Measurements from ENCODE around the gene NANOG. TPM values are rescaled to one million over a fixed set of nuclear protein-coding genes. Genes with fewer than 3 reads are reported as not detected.
"Not testable (repeated sequence)": the region's sequence is repeated elsewhere in the genome, so short reads cannot be mapped to it uniquely, and the experiment has no call there.

The NANOG gene
- total RNA-seq, 1 experiment from 2014 or later = not detected

DNA sequence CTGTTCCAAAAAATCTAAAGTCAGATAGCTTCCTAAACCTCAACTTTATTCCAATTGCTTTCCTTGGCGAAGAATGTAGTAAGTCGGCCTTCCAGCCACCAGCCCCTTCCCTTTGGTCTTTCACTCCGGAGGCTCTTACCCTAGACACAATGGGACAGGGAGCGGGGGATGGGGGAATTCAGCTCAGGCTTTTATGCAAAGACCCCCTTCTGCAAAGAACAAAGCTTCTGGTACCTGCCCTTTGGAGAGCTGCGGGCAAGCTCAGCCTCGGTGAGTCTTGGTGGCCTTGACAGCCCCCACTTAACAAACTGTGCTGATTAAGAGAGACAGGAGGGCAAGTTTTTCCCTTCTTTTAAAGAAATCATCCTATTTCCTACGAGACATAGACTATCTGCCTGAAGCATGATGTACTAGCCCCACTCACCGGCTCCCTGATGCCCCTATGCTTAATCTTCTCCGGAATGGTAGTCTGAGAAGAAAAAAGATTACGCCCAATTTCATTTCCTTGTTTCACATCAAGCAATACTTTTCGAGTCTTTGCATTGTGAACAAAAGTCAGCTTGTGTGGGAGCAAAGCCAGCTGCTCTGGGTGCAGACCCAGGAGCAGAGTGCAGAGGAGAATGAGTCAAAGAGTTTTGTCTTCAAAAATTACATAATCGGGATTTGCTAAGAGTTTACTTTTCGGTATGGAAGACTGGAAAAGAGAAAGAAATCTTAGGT lies 1.5 kb upstream of the NANOG start:
- Histone ChIP-seq H2AFZ (no peak overlapping the region), H3K27ac (no peak overlapping the region), H3K9me3 (ENCODE audit: insufficient read depth, low read depth) (no peaks in the 10 kb centered on the region), H3K4me1 (replicated peaks; ENCODE audit: insufficient read depth) (no peaks in the 10 kb centered on the region), H3K4me2 (no peak overlapping the region), H3F3A (ENCODE audit: insufficient read depth, low read depth) (no peaks in the 10 kb centered on the region), H3K79me2 (ENCODE audit: low read depth) (no peaks in the 10 kb centered on the region), H3K36me3 (ENCODE audit: low read depth) (no peaks in the 10 kb centered on the region), H3K4me3 (no peak overlapping the region), H3K27me3 (ENCODE audit: insufficient read depth, low read depth) (no peaks in the 10 kb centered on the region), H4K20me1 (ENCODE audit: insufficient read depth) (no peaks in the 10 kb centered on the region), H3K9me2 (ENCODE audit: insufficient read depth) (no peaks in the 10 kb centered on the region)
- no peak for DNase-seq
- no TSS peak for BruUV-seq (replicated peaks)
- ChIA-PET CTCF (no interaction called here), POLR2A (ENCODE audit: unreplicated experiment) (no interaction called here)
- intact Hi-C loops (cut with micrococcal nuclease; ENCODE audit: unreplicated experiment) = no loop called here
- TF ChIP-seq EZH2 (IDR thresholded peaks at IDR 0.05; ENCODE audit: low read depth) = no peak
- TF ChIP-seq, protein P1, sequence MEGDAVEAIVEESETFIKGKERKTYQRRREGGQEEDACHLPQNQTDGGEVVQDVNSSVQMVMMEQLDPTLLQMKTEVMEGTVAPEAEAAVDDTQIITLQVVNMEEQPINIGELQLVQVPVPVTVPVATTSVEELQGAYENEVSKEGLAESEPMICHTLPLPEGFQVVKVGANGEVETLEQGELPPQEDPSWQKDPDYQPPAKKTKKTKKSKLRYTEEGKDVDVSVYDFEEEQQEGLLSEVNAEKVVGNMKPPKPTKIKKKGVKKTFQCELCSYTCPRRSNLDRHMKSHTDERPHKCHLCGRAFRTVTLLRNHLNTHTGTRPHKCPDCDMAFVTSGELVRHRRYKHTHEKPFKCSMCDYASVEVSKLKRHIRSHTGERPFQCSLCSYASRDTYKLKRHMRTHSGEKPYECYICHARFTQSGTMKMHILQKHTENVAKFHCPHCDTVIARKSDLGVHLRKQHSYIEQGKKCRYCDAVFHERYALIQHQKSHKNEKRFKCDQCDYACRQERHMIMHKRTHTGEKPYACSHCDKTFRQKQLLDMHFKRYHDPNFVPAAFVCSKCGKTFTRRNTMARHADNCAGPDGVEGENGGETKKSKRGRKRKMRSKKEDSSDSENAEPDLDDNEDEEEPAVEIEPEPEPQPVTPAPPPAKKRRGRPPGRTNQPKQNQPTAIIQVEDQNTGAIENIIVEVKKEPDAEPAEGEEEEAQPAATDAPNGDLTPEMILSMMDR (conservative IDR thresholded peaks at IDR 0.05) = no peak

DNA sequence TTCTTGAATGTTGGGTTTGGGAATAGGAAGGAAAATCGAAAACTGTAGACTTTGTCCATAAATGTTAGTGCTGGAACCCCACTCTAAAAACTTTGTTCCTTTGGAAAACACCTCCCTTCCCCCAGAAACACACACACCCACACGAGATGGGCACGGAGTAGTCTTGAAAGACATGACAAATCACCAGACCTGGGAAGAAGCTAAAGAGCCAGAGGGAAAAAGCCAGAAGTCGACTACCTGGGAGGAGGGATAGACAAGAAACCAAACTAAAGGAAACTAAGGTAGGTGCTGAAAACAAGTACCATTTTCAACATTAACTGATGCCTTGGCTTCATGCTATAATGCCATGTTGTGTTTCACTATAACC lies 925 bp upstream of the NANOG start:
- DNase-seq = no peak
- no peak for TF ChIP-seq EZH2 (IDR thresholded peaks at IDR 0.05; ENCODE audit: low read depth)
- TF ChIP-seq, protein P1 (conservative IDR thresholded peaks at IDR 0.05) = no peak
- Histone ChIP-seq H3K27me3 (ENCODE audit: insufficient read depth, low read depth) (no peaks in the 10 kb centered on the region), H3K36me3 (ENCODE audit: low read depth) (no peaks in the 10 kb centered on the region), H3K27ac (no peak overlapping the region), H2AFZ (no peak overlapping the region), H3K79me2 (ENCODE audit: low read depth) (no peaks in the 10 kb centered on the region), H3K4me2 (no peak overlapping the region), H4K20me1 (ENCODE audit: insufficient read depth) (no peaks in the 10 kb centered on the region), H3K9me2 (ENCODE audit: insufficient read depth) (no peaks in the 10 kb centered on the region), H3K4me1 (replicated peaks; ENCODE audit: insufficient read depth) (no peaks in the 10 kb centered on the region), H3F3A (ENCODE audit: insufficient read depth, low read depth) (no peaks in the 10 kb centered on the region), H3K9me3 (ENCODE audit: insufficient read depth, low read depth) (no peaks in the 10 kb centered on the region), H3K4me3 (no peak overlapping the region)
- ChIA-PET POLR2A (ENCODE audit: unreplicated experiment) (no interaction called here), CTCF (interaction anchor here (0.6 kb wide), 1 partner anchor 11 kb away, joined by 3 read pairs; no protein-coding TSS in a partner anchor)
- no TSS peak for BruUV-seq (replicated peaks)
- intact Hi-C loops (cut with micrococcal nuclease; ENCODE audit: unreplicated experiment) = no loop called here

DNA sequence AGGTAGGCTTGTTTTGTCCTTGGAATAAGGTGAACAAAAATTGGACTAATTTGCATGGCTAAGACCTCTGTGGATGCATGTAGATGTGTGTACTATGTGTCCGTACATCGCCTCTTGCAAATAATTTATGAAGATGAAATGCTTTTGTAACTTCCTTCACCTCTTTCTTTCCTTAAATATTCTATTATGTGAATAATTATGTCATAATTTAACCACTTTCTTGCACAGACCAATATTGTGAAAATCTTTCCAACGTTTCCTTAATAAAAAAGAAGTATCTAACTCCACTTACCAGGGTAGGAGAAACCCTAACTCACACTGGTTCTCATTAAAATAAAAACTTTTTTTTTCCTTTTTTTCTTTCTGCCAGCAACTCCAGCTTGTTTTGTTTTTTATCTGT lies 4.0 kb downstream of the NANOG start:
- no peak overlapping the region for H3K27ac ChIP-seq
- H3K36me3 ChIP-seq (ENCODE audit: low read depth) = no peaks in the 10 kb centered on the region
- no peak overlapping the region for H3K4me2 ChIP-seq
- no peaks in the 10 kb centered on the region for H3K79me2 ChIP-seq (ENCODE audit: low read depth)
- H3F3A ChIP-seq (ENCODE audit: insufficient read depth, low read depth) = no peaks in the 10 kb centered on the region
- H2AFZ ChIP-seq = no peak overlapping the region
- H3K27me3 ChIP-seq (ENCODE audit: insufficient read depth, low read depth) = no peaks in the 10 kb centered on the region
- H3K9me2 ChIP-seq (ENCODE audit: insufficient read depth) = no peaks in the 10 kb centered on the region
- no TSS peak for BruUV-seq (replicated peaks)
- TF ChIP-seq, protein P1 (conservative IDR thresholded peaks at IDR 0.05) = no peak
- no peak for TF ChIP-seq EZH2 (IDR thresholded peaks at IDR 0.05; ENCODE audit: low read depth)
- ChIA-PET POLR2A (ENCODE audit: unreplicated experiment) (no interaction called here), CTCF (no interaction called here)
- no peak overlapping the region for H3K4me3 ChIP-seq
- no peaks in the 10 kb centered on the region for H4K20me1 ChIP-seq (ENCODE audit: insufficient read depth)
- no peak for DNase-seq
- intact Hi-C loops (cut with micrococcal nuclease; ENCODE audit: unreplicated experiment) = no loop called here
- no peaks in the 10 kb centered on the region for H3K9me3 ChIP-seq (ENCODE audit: insufficient read depth, low read depth)
- no peaks in the 10 kb centered on the region for H3K4me1 ChIP-seq (replicated peaks; ENCODE audit: insufficient read depth)

DNA sequence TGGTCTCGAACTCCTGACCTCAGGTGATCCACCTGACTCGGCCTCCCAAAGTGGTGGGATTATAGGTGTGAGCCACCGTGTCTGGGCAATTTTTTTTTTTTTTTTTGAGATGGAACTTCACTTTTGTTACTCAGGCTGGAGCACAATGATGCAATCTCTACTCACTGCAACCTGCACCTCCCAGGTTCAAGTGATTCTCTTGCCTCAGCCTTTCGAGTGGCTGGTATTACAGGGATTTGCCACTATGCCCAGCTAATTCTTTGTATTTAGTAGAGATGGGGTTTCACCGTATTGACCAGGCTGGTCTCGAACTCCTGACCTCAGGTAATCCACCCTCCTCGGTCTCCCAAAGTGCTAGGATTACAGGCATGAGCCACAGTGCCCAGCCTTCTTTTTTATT lies 8.1 kb downstream of the NANOG start:
- POLR2A ChIA-PET (ENCODE audit: unreplicated experiment) = interaction anchor here (0.6 kb wide), 1 partner anchor 697 kb away, joined by 3 read pairs; no protein-coding TSS in a partner anchor
- H3K27ac ChIP-seq; H4K20me1 ChIP-seq (ENCODE audit: insufficient read depth); H3K9me2 ChIP-seq (ENCODE audit: insufficient read depth); H3K36me3 ChIP-seq (ENCODE audit: low read depth); H3K4me2 ChIP-seq; BruUV-seq (replicated peaks); H3K9me3 ChIP-seq (ENCODE audit: insufficient read depth, low read depth); CTCF ChIA-PET; H3K27me3 ChIP-seq (ENCODE audit: insufficient read depth, low read depth); H3K79me2 ChIP-seq (ENCODE audit: low read depth); H3K4me3 ChIP-seq; intact Hi-C loops (cut with micrococcal nuclease; ENCODE audit: unreplicated experiment); H3F3A ChIP-seq (ENCODE audit: insufficient read depth, low read depth); H3K4me1 ChIP-seq (replicated peaks; ENCODE audit: insufficient read depth); H2AFZ ChIP-seq; DNase-seq: not testable (repeated sequence)

All from PC-9 (cell line).